ENCODE results near the gene ESYT2.
"Not testable (repeated sequence)": the region's sequence is repeated elsewhere in the genome, so short reads cannot be mapped to it uniquely, and the experiment has no call there.

ESYT2 gene

DNA sequence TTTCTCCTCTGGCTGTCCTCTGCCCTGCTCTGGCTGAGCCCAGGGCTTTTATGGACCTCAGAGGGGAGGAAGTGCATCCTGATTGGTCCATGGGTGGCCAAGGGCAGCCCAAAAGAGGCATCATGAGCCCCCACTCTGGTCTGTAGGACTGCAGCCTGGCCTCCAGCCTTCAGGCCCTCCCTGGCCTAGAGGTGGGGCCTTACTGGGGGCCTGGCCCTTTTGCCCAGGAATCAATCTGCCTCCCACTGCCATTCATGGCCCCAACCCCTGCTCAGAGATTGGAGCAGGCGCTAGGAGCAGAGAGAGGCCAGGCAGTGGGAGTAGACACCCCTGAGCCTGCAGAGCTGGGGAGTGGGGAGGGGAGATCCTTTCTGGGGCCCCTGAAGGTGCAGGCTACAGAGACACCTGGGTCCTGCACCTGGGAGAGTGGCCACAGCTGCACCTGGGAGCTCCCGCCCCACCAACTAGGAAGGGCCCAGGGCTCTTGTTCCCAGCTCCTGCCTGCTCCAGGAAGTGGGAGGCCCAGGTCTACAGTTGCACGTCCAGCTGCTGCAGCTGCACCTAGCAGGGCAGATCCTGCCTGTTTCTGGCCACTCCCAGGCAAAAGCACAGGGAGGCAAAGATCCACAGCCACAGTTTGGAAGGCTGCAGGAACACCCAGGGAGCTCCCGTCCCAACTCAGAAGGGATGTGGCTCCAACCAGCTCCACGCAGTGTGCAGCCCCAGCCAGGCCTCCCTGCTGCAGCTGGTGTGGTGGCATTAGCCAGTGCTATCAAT, 20.6 kb upstream of the ESYT2 start:
- no peak for DNase-seq (ENCODE audit: low read depth)
- no peak overlapping the region for H3K4me3 ChIP-seq (ENCODE audit: low read length)
- TF ChIP-seq, protein P1, sequence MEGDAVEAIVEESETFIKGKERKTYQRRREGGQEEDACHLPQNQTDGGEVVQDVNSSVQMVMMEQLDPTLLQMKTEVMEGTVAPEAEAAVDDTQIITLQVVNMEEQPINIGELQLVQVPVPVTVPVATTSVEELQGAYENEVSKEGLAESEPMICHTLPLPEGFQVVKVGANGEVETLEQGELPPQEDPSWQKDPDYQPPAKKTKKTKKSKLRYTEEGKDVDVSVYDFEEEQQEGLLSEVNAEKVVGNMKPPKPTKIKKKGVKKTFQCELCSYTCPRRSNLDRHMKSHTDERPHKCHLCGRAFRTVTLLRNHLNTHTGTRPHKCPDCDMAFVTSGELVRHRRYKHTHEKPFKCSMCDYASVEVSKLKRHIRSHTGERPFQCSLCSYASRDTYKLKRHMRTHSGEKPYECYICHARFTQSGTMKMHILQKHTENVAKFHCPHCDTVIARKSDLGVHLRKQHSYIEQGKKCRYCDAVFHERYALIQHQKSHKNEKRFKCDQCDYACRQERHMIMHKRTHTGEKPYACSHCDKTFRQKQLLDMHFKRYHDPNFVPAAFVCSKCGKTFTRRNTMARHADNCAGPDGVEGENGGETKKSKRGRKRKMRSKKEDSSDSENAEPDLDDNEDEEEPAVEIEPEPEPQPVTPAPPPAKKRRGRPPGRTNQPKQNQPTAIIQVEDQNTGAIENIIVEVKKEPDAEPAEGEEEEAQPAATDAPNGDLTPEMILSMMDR (conservative IDR thresholded peaks at IDR 0.05; ENCODE audit: low read length), result no peak

DNA sequence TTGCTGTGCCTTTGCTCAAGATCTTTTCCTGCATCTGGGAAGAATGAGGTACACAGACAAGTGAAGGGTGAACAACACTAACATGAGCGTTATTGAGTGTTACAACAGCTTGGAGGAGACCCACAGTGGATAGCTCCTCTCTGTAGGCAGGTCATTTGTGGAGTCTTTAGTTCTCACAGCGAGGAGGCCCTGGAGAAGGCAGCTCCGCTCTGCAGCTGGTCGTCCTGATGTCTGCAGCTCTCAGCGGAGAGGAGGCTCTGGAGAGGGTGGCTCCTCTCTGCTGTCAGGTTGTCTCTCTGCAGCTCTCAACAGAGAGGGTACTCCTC, 20.1 kb upstream of the ESYT2 start:
- DNase-seq (ENCODE audit: low read depth), result no peak
- H3K4me3 ChIP-seq (ENCODE audit: low read length), result no peak overlapping the region
- TF ChIP-seq, protein P1 (conservative IDR thresholded peaks at IDR 0.05; ENCODE audit: low read length), result no peak

DNA sequence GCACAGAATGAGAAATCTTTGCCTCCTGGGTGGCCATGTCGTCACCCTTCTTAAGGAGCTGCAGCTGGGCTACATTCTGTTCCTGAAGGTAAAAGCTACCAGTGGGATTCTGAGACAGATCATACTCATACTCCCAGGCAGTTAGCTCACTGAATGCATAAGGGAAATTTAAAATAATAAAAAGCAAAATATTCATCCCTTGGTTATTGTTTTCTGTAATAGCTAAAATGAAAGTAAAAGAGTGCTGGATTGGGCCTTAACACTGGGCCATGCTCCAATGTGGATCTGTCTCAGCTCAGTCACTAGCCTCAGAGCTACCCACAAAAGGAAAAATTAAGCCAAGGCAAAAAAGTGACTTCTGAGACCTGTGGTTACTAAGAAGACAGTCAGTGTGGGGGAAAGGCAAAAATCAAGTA, 18.1 kb upstream of the ESYT2 start:
- H3K4me3 ChIP-seq (ENCODE audit: low read length), result no peak overlapping the region
- DNase-seq (ENCODE audit: low read depth), result peak; percentile 25
- TF ChIP-seq, protein P1 (conservative IDR thresholded peaks at IDR 0.05; ENCODE audit: low read length), result no peak

DNA sequence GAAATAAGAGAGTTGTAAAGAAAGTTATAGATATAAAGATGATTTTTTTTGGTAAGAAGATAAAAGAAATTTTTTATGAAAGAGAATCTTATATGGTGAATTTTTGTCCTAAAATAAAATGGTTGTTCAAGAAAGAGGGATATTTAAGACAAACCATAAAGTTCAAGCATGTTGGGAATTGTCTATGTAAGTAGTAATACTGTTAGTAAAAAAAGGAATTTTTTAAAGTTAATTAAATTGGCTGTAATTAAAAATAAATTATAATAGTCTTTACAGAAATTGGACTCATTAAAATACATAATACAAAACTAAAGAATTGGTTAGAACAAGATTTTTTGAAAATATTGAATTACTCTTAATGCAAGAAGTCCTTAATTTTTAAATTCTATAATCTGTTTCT, 17.0 kb upstream of the ESYT2 start:
- DNase-seq (ENCODE audit: low read depth), result no peak
- no peak overlapping the region for H3K4me3 ChIP-seq (ENCODE audit: low read length)
- TF ChIP-seq, protein P1 (conservative IDR thresholded peaks at IDR 0.05; ENCODE audit: low read length), result no peak

DNA sequence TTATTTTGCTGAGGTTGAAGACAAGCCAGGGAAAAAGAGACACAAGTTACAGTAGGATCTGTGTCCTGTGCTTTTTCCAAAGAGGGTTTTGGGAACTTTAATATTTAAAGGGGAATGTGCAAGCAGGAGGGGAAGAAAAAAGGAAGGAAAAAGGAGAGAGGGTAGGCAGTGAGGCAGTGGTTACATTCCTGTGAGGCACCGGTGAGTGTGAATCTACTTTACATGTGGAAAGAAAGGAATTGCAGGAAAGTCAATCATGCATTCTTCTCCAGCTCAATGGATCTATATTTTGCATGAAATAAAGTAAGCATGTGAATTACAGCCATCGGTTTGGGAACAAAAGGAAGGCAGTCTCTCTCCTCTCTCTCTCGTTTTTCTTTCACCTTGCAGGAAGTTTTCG, 14.5 kb upstream of the ESYT2 start:
- H3K4me3 ChIP-seq (ENCODE audit: low read length), result no peak overlapping the region
- TF ChIP-seq, protein P1 (conservative IDR thresholded peaks at IDR 0.05; ENCODE audit: low read length), result no peak
- DNase-seq (ENCODE audit: low read depth), result no peak

DNA sequence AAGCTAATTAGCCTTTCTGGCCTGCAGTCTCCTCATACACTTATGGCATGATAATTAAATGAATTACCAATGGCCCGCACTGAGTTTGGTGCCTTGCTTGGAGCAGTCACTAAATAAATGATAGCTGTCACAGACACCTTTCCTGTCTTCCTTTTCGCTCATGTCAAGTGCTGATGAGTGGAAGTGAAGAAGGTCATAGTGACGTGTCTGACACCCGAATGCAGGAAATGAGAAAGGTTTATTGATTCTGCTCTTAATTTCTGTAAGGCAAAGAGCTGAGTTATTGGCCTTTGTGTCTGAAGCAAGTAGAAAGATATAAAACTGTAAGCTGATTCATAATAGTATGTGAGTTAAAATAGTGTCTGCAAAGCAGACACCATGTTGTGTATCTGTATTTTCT, 13.2 kb upstream of the ESYT2 start:
- H3K4me3 ChIP-seq (ENCODE audit: low read length), result no peak overlapping the region
- TF ChIP-seq, protein P1 (conservative IDR thresholded peaks at IDR 0.05; ENCODE audit: low read length), result no peak
- no peak for DNase-seq (ENCODE audit: low read depth)

DNA sequence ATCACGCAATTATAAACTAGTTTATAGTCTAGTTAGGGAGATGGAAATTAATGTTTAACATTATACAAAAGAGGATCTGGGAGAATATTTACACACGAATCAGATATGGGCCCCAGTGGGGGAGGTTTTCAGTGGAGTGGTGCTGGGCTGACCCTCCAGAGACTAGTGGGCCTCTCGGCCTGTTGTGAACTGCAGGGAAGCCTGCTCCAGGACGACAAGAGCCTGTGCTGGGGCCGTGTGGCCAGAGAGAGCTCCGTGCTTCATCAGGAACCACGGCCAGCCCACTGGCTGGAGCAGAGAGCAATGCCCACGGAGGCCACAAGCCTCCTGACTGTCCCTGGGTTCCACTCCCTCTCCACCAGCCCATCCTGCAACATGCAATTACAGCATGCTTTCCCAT, 11.3 kb upstream of the ESYT2 start:
- H3K4me3 ChIP-seq (ENCODE audit: low read length), result no peak overlapping the region
- DNase-seq (ENCODE audit: low read depth), result no peak
- TF ChIP-seq, protein P1 (conservative IDR thresholded peaks at IDR 0.05; ENCODE audit: low read length), result no peak

DNA sequence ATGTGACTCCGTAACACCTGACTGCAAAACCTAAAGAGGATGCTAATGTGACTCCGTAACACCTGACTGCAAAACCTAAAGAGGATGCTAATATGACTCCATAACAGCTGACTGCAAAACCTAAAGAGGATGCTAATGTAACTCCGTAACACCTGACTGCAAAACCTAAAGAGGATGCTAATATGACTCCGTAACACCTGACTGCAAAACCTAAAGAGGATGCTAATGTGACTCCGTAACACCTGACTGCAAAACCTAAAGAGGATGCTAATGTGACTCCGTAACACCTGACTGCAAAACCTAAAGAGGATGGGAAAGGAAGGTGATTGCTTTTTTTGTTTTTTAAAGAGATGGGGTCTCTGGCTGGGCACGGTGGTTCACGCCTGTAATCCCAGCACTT, 9.9 kb upstream of the ESYT2 start:
- H3K4me3 ChIP-seq (ENCODE audit: low read length); DNase-seq (ENCODE audit: low read depth): not testable (repeated sequence)
